IPS DF 19.7 (cell line): Measurements from ENCODE around the gene PTPRR.

Experiments
- DNase-seq: peaks from one replicate; pipeline ENCODE4 v3.0.0-alpha.2; 2013; ENCODE audit warnings: low read depth, low spot score

The PTPRR gene

GRCh38 chr12:70645494-70646317 lies 274.8 kb downstream of the PTPRR start:
- DNase-seq = peak; percentile 52

- no peak for DNase-seq
Measured at GRCh38 chr12:70644861-70645260, 275.7 kb downstream of the PTPRR start.

GRCh38 chr12:70643939-70644338 lies 276.6 kb downstream of the PTPRR start:
- no peak for DNase-seq

- DNase-seq = no peak
Measured at GRCh38 chr12:70641691-70642090, 278.8 kb downstream of the PTPRR start.

GRCh38 chr12:70640901-70641300 lies 279.6 kb downstream of the PTPRR start:
- no peak for DNase-seq

GRCh38 chr12:70639535-70639934 lies 281.0 kb downstream of the PTPRR start:
- no peak for DNase-seq

- no peak for DNase-seq
Measured at GRCh38 chr12:70638639-70639360, 281.7 kb downstream of the PTPRR start.

- no peak for DNase-seq
Measured at GRCh38 chr12:70637303-70638085, 283.0 kb downstream of the PTPRR start, which contains the start of gene PTPRB. Gene PTPRB, minus strand, starts transcription at chr12:70637429. Its CDS starts 34 bp downstream, at chr12:70637395.

- no peak for DNase-seq
Measured at GRCh38 chr12:70635755-70636154, 284.8 kb downstream of the PTPRR start.

GRCh38 chr12:70628701-70629480 lies 291.6 kb downstream of the PTPRR start:
- DNase-seq = no peak

GRCh38 chr12:70627677-70628076 lies 292.9 kb downstream of the PTPRR start:
- DNase-seq = no peak

GRCh38 chr12:70626180-70626579 lies 294.4 kb downstream of the PTPRR start:
- DNase-seq = no peak

GRCh38 chr12:70619471-70620152 lies 300.9 kb downstream of the PTPRR start:
- no peak for DNase-seq

GRCh38 chr12:70618371-70618770 lies 302.2 kb downstream of the PTPRR start:
- no peak for DNase-seq

- no peak for DNase-seq
Measured at GRCh38 chr12:70617450-70617849, 303.1 kb downstream of the PTPRR start.

GRCh38 chr12:70615174-70615866 lies 305.2 kb downstream of the PTPRR start:
- no peak for DNase-seq

GRCh38 chr12:70609739-70610491 lies 310.6 kb downstream of the PTPRR start:
- no peak for DNase-seq

- DNase-seq = no peak
Measured at GRCh38 chr12:70609203-70609602, 311.3 kb downstream of the PTPRR start.

- no peak for DNase-seq
Measured at GRCh38 chr12:70608184-70608583, 312.4 kb downstream of the PTPRR start.
